WTC11 (cell line): ENCODE data around the gene PTPRU. TPM values are rescaled to one million over a fixed set of nuclear protein-coding genes. Genes with fewer than 3 reads are reported as not detected.

ENCODE experiments used
- ATAC-seq: fragments of 200-7000 bp; cut with Tn5 transposase; 2 replicates; pipeline ENCODE4 v1.10.0; 2021; ENCODE audit warnings: mild to moderate bottlenecking, moderate library complexity
- CTCF ChIA-PET: fragments of 300-600 bp; sonication (Branson Sonifier 250); formaldehyde crosslinking; loops from one replicate; lab custom pipeline; 2021; ENCODE audit warnings: antibody characterized with exemption; lab: Charles Lee
- POLR2A ChIA-PET: fragments of 350-600 bp; sonication (Branson Sonifier 250); formaldehyde crosslinking; loops from one replicate; lab custom pipeline; 2021; ENCODE audit warnings: antibody characterized with exemption; lab: Charles Lee
- DNase-seq: peaks from one replicate; pipeline ENCODE4 v3.0.0; 2021; ENCODE audit warnings: low spot score
- H3K27ac Mint-ChIP-seq: 2 replicates; pipeline ENCODE4 v1.8.0; 2021; ENCODE audit warnings: mixed read lengths
- H3K27me3 Mint-ChIP-seq: 2 replicates; pipeline ENCODE4 v1.8.0; 2021; ENCODE audit warnings: low read depth, mild to moderate bottlenecking, moderate library complexity, mixed read lengths
- H3K36me3 Mint-ChIP-seq: 2 replicates; pipeline ENCODE4 v1.8.0; 2021; ENCODE audit warnings: mixed read lengths
- H3K4me1 Mint-ChIP-seq: 2 replicates; pipeline ENCODE4 v1.8.0; 2022; ENCODE audit warnings: mixed read lengths
- H3K4me3 Mint-ChIP-seq: 2 replicates; pipeline ENCODE4 v1.8.0; 2021; ENCODE audit warnings: mild to moderate bottlenecking, moderate library complexity, mixed read lengths
- H3K9me3 Mint-ChIP-seq: 2 replicates; pipeline ENCODE4 v1.8.0; 2021; ENCODE audit warnings: mixed read lengths
- AR ChIP-seq: fragments of 250-450 bp; sonication (Bioruptor Pico); IDR thresholded peaks from 2 replicates; pipeline ENCODE4 v1.9.0; 2021; ENCODE audit warnings: mild to moderate bottlenecking
- ATF2 ChIP-seq: sonication (generic); formaldehyde crosslinking; IDR thresholded peaks from 2 replicates; pipeline ENCODE4 v1.8.1; 2022; ENCODE audit warnings: low read depth, missing genetic modification reagents, borderline replicate concordance
- EMX1 ChIP-seq: fragments of 250-450 bp; sonication (Bioruptor Pico); IDR thresholded peaks from 2 replicates; pipeline ENCODE4 v1.8.0; 2021; ENCODE audit warnings: mild to moderate bottlenecking
- FOXK1 ChIP-seq: sonication (generic); formaldehyde crosslinking; IDR thresholded peaks from 2 replicates; pipeline ENCODE4 v1.8.0; 2022; ENCODE audit warnings: mild to moderate bottlenecking, moderate library complexity, missing genetic modification reagents
- IRF2 ChIP-seq: sonication (generic); formaldehyde crosslinking; IDR thresholded peaks from 2 replicates; pipeline ENCODE4 v1.8.0; 2022; ENCODE audit warnings: low read depth, missing genetic modification reagents, borderline replicate concordance
- MXD4 ChIP-seq: fragments of 250-450 bp; sonication (Bioruptor Pico); IDR thresholded peaks from 2 replicates; pipeline ENCODE4 v1.8.0; 2021; ENCODE audit warnings: mild to moderate bottlenecking, moderate library complexity, borderline replicate concordance
- RELA ChIP-seq: sonication (generic); formaldehyde crosslinking; IDR thresholded peaks from 2 replicates; pipeline ENCODE4 v1.8.1; 2022; ENCODE audit warnings: missing genetic modification reagents, mild to moderate bottlenecking, borderline replicate concordance
- STAT6 ChIP-seq: sonication (generic); formaldehyde crosslinking; conservative IDR thresholded peaks from 2 replicates; pipeline ENCODE4 v1.8.1; 2023; ENCODE audit warnings: mild to moderate bottlenecking, low read depth, missing genetic modification reagents, moderate library complexity
- ZBTB43 ChIP-seq: sonication (generic); formaldehyde crosslinking; IDR thresholded peaks from 2 replicates; pipeline ENCODE4 v1.8.1; 2023; ENCODE audit warnings: mild to moderate bottlenecking, missing genetic modification reagents
- ZNF219 ChIP-seq: sonication (generic); formaldehyde crosslinking; IDR thresholded peaks from 2 replicates; pipeline ENCODE4 v1.8.0; 2023; ENCODE audit warnings: missing genetic modification reagents, mild to moderate bottlenecking, borderline replicate concordance
- ZNF317 ChIP-seq: sonication (generic); formaldehyde crosslinking; IDR thresholded peaks from 2 replicates; pipeline ENCODE4 v1.8.1; 2023; ENCODE audit warnings: low read depth, mild to moderate bottlenecking, moderate library complexity, missing genetic modification reagents, borderline replicate concordance
- total RNA-seq: library from RNA; stranded (reverse); gene quantifications from 3 replicates; pipeline ENCODE4 v1.2.3, GENCODE V29; 2021
- TF ChIP-seq, protein P1 (sequence below): fragments of 250-450 bp; sonication (Bioruptor Pico); conservative IDR thresholded peaks from 2 replicates; pipeline ENCODE4 v1.9.0; 2021; ENCODE audit warnings: mild to moderate bottlenecking
- TF ChIP-seq, protein P2 (sequence below): fragments of 250-450 bp; sonication (Bioruptor Pico); IDR thresholded peaks from 2 replicates; pipeline ENCODE4 v1.9.0; 2021; ENCODE audit warnings: mild to moderate bottlenecking, borderline replicate concordance
- TF ChIP-seq, protein P3 (sequence below): sonication (generic); formaldehyde crosslinking; IDR thresholded peaks from 2 replicates; pipeline ENCODE4 v1.8.1; 2023; ENCODE audit warnings: mild to moderate bottlenecking, moderate library complexity, missing genetic modification reagents

The PTPRU gene
- total RNA-seq, 1 experiment from 2014 or later: 75.4 TPM

GRCh38 chr1:29330856-29331255, 94.5 kb downstream of the PTPRU start (continued):
- TF ChIP-seq AR (CRISPR knock-in tag) (no peak), FOXK1 (no peak), ZNF219 (CRISPR knock-in tag) (no peak)
- TF ChIP-seq, protein P1, sequence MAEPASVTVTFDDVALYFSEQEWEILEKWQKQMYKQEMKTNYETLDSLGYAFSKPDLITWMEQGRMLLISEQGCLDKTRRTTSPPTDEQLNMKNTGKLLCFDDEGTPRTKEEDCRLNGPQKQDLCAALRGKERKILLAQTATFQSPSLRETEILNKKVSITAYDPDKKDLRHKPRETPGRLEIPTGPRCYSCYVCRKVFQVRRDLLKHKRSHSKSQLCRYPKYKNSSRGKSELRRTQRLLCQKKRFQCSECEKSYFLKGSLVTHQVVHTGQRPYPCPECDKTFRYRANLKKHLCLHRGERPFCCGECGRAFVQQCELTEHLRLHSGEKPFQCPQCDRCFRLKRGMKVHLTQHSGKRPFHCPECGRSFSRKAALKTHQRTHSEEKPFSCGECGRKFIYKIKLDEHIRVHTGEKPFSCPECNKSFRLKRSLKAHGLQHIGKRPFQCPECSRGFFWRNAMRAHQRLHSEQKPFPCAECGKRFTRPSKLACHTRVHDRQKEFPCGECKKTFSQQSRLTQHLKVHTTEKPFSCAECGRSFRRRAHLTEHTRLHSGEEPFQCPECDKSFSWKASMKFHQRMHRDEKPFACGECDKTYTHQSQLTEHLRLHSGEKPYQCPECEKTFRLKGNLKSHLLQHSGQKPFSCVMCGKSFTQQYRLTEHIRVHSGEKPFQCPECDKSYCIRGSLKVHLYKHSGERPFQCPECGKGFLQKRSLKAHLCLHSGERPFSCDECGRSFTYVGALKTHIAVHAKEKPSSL: no peak
- TF ChIP-seq, all 79 proteins: peak for 0

GRCh38 chr1:29331309-29331708, 95.0 kb downstream of the PTPRU start:
- Mint-ChIP-seq H3K9me3 (peaks cover 11% of the 10 kb centered on the region), H3K27me3 (0 out of 2 replicates have a peak, but pooled peaks cover 5% of the 10 kb centered on the region), H3K27ac (no peak overlapping the region), H3K36me3 (no peaks in the 10 kb centered on the region; the same call in 1 of the 2 replicates), H3K4me1 (peaks cover 11% of the 10 kb centered on the region), H3K4me3 (no peak overlapping the region)
- no peak for DNase-seq
- no peak for ATAC-seq
- CTCF ChIA-PET: interaction anchor here (0.7 to 3.2 kb wide), 26 partner anchors 9 to 780 kb away, joined by 3 to 50 read pairs (median 4); no protein-coding TSS in a partner anchor
- POLR2A ChIA-PET: no interaction called here
- TF ChIP-seq, protein P2, sequence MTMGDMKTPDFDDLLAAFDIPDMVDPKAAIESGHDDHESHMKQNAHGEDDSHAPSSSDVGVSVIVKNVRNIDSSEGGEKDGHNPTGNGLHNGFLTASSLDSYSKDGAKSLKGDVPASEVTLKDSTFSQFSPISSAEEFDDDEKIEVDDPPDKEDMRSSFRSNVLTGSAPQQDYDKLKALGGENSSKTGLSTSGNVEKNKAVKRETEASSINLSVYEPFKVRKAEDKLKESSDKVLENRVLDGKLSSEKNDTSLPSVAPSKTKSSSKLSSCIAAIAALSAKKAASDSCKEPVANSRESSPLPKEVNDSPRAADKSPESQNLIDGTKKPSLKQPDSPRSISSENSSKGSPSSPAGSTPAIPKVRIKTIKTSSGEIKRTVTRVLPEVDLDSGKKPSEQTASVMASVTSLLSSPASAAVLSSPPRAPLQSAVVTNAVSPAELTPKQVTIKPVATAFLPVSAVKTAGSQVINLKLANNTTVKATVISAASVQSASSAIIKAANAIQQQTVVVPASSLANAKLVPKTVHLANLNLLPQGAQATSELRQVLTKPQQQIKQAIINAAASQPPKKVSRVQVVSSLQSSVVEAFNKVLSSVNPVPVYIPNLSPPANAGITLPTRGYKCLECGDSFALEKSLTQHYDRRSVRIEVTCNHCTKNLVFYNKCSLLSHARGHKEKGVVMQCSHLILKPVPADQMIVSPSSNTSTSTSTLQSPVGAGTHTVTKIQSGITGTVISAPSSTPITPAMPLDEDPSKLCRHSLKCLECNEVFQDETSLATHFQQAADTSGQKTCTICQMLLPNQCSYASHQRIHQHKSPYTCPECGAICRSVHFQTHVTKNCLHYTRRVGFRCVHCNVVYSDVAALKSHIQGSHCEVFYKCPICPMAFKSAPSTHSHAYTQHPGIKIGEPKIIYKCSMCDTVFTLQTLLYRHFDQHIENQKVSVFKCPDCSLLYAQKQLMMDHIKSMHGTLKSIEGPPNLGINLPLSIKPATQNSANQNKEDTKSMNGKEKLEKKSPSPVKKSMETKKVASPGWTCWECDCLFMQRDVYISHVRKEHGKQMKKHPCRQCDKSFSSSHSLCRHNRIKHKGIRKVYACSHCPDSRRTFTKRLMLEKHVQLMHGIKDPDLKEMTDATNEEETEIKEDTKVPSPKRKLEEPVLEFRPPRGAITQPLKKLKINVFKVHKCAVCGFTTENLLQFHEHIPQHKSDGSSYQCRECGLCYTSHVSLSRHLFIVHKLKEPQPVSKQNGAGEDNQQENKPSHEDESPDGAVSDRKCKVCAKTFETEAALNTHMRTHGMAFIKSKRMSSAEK: no peak
- no peak for TF ChIP-seq ZBTB43 (CRISPR knock-in tag)
- no peak for TF ChIP-seq IRF2 (CRISPR knock-in tag)
- no peak for TF ChIP-seq STAT6 (CRISPR knock-in tag)
- no peak for TF ChIP-seq ATF2 (CRISPR knock-in tag)
- no peak for TF ChIP-seq ZNF317 (CRISPR knock-in tag)
- no peak for TF ChIP-seq ZNF219 (CRISPR knock-in tag)
- TF ChIP-seq, protein P3, sequence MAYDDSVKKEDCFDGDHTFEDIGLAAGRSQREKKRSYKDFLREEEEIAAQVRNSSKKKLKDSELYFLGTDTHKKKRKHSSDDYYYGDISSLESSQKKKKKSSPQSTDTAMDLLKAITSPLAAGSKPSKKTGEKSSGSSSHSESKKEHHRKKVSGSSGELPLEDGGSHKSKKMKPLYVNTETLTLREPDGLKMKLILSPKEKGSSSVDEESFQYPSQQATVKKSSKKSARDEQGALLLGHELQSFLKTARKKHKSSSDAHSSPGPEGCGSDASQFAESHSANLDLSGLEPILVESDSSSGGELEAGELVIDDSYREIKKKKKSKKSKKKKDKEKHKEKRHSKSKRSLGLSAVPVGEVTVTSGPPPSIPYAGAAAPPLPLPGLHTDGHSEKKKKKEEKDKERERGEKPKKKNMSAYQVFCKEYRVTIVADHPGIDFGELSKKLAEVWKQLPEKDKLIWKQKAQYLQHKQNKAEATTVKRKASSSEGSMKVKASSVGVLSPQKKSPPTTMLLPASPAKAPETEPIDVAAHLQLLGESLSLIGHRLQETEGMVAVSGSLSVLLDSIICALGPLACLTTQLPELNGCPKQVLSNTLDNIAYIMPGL (CRISPR knock-in tag): no peak
- no peak for TF ChIP-seq EMX1 (CRISPR knock-in tag)
- TF ChIP-seq FOXK1: no peak
- TF ChIP-seq RELA (CRISPR knock-in tag): no peak
- TF ChIP-seq MXD4 (CRISPR knock-in tag): no peak
